ENCODE data around the gene SNX24. TPM values are rescaled to one million over a fixed set of nuclear protein-coding genes. Genes with fewer than 3 reads are reported as not detected.

Gene SNX24
- total and polyA plus RNA-seq, 4 donors, result 6.3 to 10.1 (median 9.1) TPM

GRCh38 chr5:122971333-122971732, 125.9 kb downstream of the SNX24 start:
- H3K4me1 ChIP-seq (ENCODE audit: control insufficient read depth in 4 of 4, insufficient read depth in 4 of 4, low read length in 3 of 4), result peaks cover 0 to 14% (median 2%) of the 10 kb centered on the region in 4 donors
- no peaks in the 10 kb centered on the region for H3K36me3 ChIP-seq (ENCODE audit: control insufficient read depth in 4 of 4, insufficient read depth in 3 of 4, low read depth in 1 of 4, low read length in 3 of 4)
- no peak overlapping the region for H3K4me3 ChIP-seq (ENCODE audit: low read depth in 1 of 3, low read length in 3 of 3)
- H3K9ac ChIP-seq (ENCODE audit: low read depth in 1 of 2, low read length in 2 of 2), result no peak overlapping the region
- no peak overlapping the region for H3K27ac ChIP-seq (ENCODE audit: low read depth in 1 of 2, low read length in 2 of 2)
- DNase-seq (ENCODE audit: low spot score), result no peak
- no peaks in the 10 kb centered on the region for H3K9me3 ChIP-seq (ENCODE audit: control insufficient read depth in 4 of 4, low read length in 3 of 4)
- TF ChIP-seq YY1 (IDR thresholded peaks at IDR 0.05), result no peak
- no peak for TF ChIP-seq FOXA1 (IDR thresholded peaks at IDR 0.05)
- no peak for TF ChIP-seq TAF1 (conservative IDR thresholded peaks at IDR 0.05)
- no peak for TF ChIP-seq HNF4G (IDR thresholded peaks at IDR 0.05)
- no peak for TF ChIP-seq FOXA2 (IDR thresholded peaks at IDR 0.05)
- no peak for TF ChIP-seq MAX (IDR thresholded peaks at IDR 0.05)
- TF ChIP-seq HNF4A (conservative IDR thresholded peaks at IDR 0.05), result no peak
- TF ChIP-seq JUND (IDR thresholded peaks at IDR 0.05), result no peak
- no peak for TF ChIP-seq SP1 (IDR thresholded peaks at IDR 0.05)
- no peak for TF ChIP-seq RAD21 (IDR thresholded peaks at IDR 0.05)
- TF ChIP-seq RXRA (IDR thresholded peaks at IDR 0.05), result no peak
- TF ChIP-seq, protein P1, sequence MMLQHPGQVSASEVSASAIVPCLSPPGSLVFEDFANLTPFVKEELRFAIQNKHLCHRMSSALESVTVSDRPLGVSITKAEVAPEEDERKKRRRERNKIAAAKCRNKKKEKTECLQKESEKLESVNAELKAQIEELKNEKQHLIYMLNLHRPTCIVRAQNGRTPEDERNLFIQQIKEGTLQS (IDR thresholded peaks at IDR 0.05), result no peak
- TF ChIP-seq CTCF (IDR thresholded peaks at IDR 0.05; ENCODE audit: low read depth, low read length, missing input control), result no peak
- TF ChIP-seq REST (IDR thresholded peaks at IDR 0.05), result no peak
- TF ChIP-seq ZBTB33 (IDR thresholded peaks at IDR 0.05), result no peak
- no peak for TF ChIP-seq NR2F2 (IDR thresholded peaks at IDR 0.05)
- no peak for TF ChIP-seq GABPA (IDR thresholded peaks at IDR 0.05 in 1 of 2, conservative IDR thresholded peaks at IDR 0.05 in 1 of 2)
- TF ChIP-seq EGR1 (IDR thresholded peaks at IDR 0.05; ENCODE audit: low read depth in 2 of 2), result no peak
- 96% methylated on average over 2 of the region's 2 CpGs for WGBS
- H3K27me3 ChIP-seq (ENCODE audit: control insufficient read depth in 4 of 4, insufficient read depth in 4 of 4, low read length in 3 of 4), result no peaks in the 10 kb centered on the region
